GM21367 (cell line): ENCODE measurements around the gene UTP20.

ENCODE experiments used
- ATAC-seq: cut with Tn5 transposase; IDR thresholded peaks from one replicate; pipeline ENCODE4 v1.9.1; 2021; ENCODE audit not compliant: unreplicated experiment

UTP20 gene

GRCh38 chr12:101280006-101280505 is at the start of gene UTP20:
Gene UTP20, plus strand, starts transcription at chr12:101280105. Its CDS starts 178 bp downstream, at chr12:101280283.
- peak; percentile 99 for ATAC-seq

GRCh38 chr12:101230547-101230946 is 49.4 kb upstream of the UTP20 start:
- ATAC-seq = no peak

GRCh38 chr12:101231636-101232035 is 48.3 kb upstream of the UTP20 start:
- no peak for ATAC-seq

GRCh38 chr12:101235686-101236085 is 44.2 kb upstream of the UTP20 start:
- ATAC-seq = no peak

GRCh38 chr12:101238306-101238705 is 41.6 kb upstream of the UTP20 start:
- ATAC-seq = no peak

GRCh38 chr12:101238800-101239329 is 41.0 kb upstream of the UTP20 start:
- ATAC-seq = no peak

- ATAC-seq = no peak
Measured at GRCh38 chr12:101243074-101243473, 36.8 kb upstream of the UTP20 start.

- ATAC-seq = no peak
Measured at GRCh38 chr12:101243616-101244015, 36.3 kb upstream of the UTP20 start.

GRCh38 chr12:101256266-101256665 is 23.6 kb upstream of the UTP20 start:
- ATAC-seq = no peak

GRCh38 chr12:101257357-101257756 is 22.5 kb upstream of the UTP20 start:
- ATAC-seq = no peak

GRCh38 chr12:101267111-101267510 is 12.8 kb upstream of the UTP20 start:
- ATAC-seq = no peak

GRCh38 chr12:101276433-101276832 is 3.5 kb upstream of the UTP20 start:
- ATAC-seq = no peak

GRCh38 chr12:101277443-101277842 is 2.5 kb upstream of the UTP20 start:
- no peak for ATAC-seq

- ATAC-seq = no peak
Measured at GRCh38 chr12:101287357-101287756, 7.5 kb downstream of the UTP20 start.

- no peak for ATAC-seq
Measured at GRCh38 chr12:101297661-101298060, 17.8 kb downstream of the UTP20 start.

- ATAC-seq = no peak
Measured at GRCh38 chr12:101298426-101298825, 18.5 kb downstream of the UTP20 start.

- no peak for ATAC-seq
Measured at GRCh38 chr12:101299346-101299745, 19.4 kb downstream of the UTP20 start.

GRCh38 chr12:101299931-101300330 is 20.0 kb downstream of the UTP20 start:
- ATAC-seq = no peak

- no peak for ATAC-seq
Measured at GRCh38 chr12:101302741-101303140, 22.8 kb downstream of the UTP20 start.

- ATAC-seq = no peak
Measured at GRCh38 chr12:101305226-101305779, 25.4 kb downstream of the UTP20 start.

- no peak for ATAC-seq
Measured at GRCh38 chr12:101305794-101306193, 25.9 kb downstream of the UTP20 start.

GRCh38 chr12:101322480-101322879 is 42.6 kb downstream of the UTP20 start:
- ATAC-seq = no peak

- no peak for ATAC-seq
Measured at GRCh38 chr12:101323255-101323654, 43.4 kb downstream of the UTP20 start.
